ENCODE results near the gene FETUB. TPM values are rescaled to one million over a fixed set of nuclear protein-coding genes. Genes with fewer than 3 reads are reported as not detected.
"Not testable (repeated sequence)": the region's sequence is repeated elsewhere in the genome, so short reads cannot be mapped to it uniquely, and the experiment has no call there.

The FETUB gene
- total RNA-seq, 1 donor from 2014 or later: not detected

DNA sequence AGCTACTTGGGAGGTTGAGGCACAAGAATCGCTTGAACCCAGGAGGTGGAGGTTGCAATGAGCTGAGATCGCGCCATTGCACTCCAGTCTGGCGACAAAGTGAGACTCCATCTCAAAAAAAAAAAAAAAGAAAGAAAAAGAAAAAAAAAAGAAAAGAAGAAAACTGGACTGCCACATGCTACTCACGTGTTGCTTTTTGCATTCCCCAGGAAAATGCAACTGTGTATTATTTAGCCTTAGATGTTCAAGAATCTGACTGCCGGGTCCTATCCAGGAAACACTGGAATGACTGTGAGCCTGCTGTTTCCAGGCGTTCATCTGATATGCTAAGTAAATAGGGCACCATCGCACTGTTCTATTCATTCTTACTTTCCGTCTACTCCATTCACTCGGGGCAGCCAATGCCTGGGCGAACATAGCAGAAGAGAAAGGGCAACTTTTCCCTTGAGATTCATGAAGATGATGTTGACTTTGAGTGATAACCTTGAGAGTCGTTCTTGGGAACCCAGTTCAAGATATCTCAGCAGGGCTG, 47.0 kb downstream of the FETUB start:
- Mint-ChIP-seq H3K27me3 (ENCODE audit: unreplicated experiment) (peaks cover 2% of the 10 kb centered on the region), H3K4me3 (ENCODE audit: unreplicated experiment) (no peak overlapping the region), H3K9me3 (ENCODE audit: unreplicated experiment) (peaks cover 5% of the 10 kb centered on the region), H3K4me1 (ENCODE audit: low read depth, unreplicated experiment) (no peaks in the 10 kb centered on the region), H3K36me3 (ENCODE audit: unreplicated experiment) (peaks cover 19% of the 10 kb centered on the region), H3K27ac (ENCODE audit: unreplicated experiment) (no peak overlapping the region)
- DNase-seq: no peak
- TF ChIP-seq, protein P1, sequence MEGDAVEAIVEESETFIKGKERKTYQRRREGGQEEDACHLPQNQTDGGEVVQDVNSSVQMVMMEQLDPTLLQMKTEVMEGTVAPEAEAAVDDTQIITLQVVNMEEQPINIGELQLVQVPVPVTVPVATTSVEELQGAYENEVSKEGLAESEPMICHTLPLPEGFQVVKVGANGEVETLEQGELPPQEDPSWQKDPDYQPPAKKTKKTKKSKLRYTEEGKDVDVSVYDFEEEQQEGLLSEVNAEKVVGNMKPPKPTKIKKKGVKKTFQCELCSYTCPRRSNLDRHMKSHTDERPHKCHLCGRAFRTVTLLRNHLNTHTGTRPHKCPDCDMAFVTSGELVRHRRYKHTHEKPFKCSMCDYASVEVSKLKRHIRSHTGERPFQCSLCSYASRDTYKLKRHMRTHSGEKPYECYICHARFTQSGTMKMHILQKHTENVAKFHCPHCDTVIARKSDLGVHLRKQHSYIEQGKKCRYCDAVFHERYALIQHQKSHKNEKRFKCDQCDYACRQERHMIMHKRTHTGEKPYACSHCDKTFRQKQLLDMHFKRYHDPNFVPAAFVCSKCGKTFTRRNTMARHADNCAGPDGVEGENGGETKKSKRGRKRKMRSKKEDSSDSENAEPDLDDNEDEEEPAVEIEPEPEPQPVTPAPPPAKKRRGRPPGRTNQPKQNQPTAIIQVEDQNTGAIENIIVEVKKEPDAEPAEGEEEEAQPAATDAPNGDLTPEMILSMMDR (IDR thresholded peaks at IDR 0.05; ENCODE audit: partially characterized antibody, unreplicated experiment): no peak

DNA sequence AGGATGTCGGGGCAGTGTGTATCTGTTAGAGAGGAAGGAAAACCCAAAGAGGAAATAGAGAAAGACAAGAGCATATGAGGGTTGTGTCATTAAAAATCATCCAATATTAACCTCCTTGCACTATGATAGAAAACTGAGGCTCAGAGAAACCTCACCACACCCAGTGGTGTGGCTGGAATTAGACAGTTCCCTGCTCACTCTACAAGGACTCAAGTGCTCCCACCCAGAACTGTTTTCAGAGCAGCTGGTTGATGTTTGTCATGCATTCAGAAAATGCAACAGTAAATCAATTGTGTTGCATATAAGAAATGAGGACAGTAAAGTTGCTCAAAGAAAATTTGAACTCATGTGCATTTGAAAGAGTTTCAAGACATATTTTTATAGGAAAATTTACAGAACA, 50.1 kb downstream of the FETUB start:
- H3K4me3 Mint-ChIP-seq (ENCODE audit: unreplicated experiment); H3K27ac Mint-ChIP-seq (ENCODE audit: unreplicated experiment); DNase-seq; H3K27me3 Mint-ChIP-seq (ENCODE audit: unreplicated experiment); H3K9me3 Mint-ChIP-seq (ENCODE audit: unreplicated experiment); H3K4me1 Mint-ChIP-seq (ENCODE audit: low read depth, unreplicated experiment); H3K36me3 Mint-ChIP-seq (ENCODE audit: unreplicated experiment): not testable (repeated sequence)

DNA sequence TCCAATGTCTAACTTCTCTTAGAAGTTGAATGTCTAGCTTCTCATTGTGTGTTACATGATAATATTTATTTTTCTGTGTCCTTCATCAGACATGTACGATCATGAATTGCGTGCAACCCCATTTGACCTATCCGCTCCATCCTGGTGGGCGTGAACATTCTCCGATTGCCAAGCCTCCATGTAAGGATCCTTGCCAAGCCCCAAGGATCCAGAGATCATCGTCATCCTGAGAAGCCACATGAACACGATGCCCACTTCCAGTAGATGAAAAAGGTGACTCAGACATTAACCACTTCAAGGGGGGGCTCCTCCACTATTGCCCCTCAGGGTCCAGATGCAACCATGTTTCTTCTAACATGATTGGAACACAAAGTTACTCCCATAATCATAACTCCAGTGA, 51.5 kb downstream of the FETUB start:
- Mint-ChIP-seq H3K27ac (ENCODE audit: unreplicated experiment) (no peak overlapping the region), H3K27me3 (ENCODE audit: unreplicated experiment) (no peaks in the 10 kb centered on the region), H3K4me3 (ENCODE audit: unreplicated experiment) (no peak overlapping the region), H3K9me3 (ENCODE audit: unreplicated experiment) (no peaks in the 10 kb centered on the region), H3K36me3 (ENCODE audit: unreplicated experiment) (no peaks in the 10 kb centered on the region), H3K4me1 (ENCODE audit: low read depth, unreplicated experiment) (no peaks in the 10 kb centered on the region)
- TF ChIP-seq, protein P1 (IDR thresholded peaks at IDR 0.05; ENCODE audit: partially characterized antibody, unreplicated experiment): no peak
- DNase-seq: no peak

DNA sequence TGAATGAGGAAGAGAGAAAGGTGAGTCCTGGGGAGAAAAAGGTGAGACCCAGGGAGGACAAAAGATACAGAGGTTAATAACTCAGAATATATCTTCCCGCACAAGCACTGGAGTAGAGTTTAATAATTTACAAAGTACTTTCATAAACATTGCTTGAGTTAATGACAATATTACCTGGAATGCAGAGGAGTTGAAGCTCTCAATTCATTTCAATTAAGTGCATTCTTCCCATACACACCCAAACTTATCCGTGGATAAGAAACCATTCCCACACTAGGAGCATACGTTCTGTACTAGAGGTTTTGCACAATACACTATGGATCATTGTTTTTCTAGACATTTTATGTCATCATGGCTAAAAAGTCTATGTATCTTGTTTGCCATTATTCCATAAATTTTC, 53.6 kb downstream of the FETUB start:
- DNase-seq: no peak
- H3K27ac Mint-ChIP-seq (ENCODE audit: unreplicated experiment): no peak overlapping the region
- no peaks in the 10 kb centered on the region for H3K4me1 Mint-ChIP-seq (ENCODE audit: low read depth, unreplicated experiment)
- no peaks in the 10 kb centered on the region for H3K9me3 Mint-ChIP-seq (ENCODE audit: unreplicated experiment)
- H3K36me3 Mint-ChIP-seq (ENCODE audit: unreplicated experiment): no peaks in the 10 kb centered on the region
- TF ChIP-seq, protein P1 (IDR thresholded peaks at IDR 0.05; ENCODE audit: partially characterized antibody, unreplicated experiment): no peak
- H3K27me3 Mint-ChIP-seq (ENCODE audit: unreplicated experiment): no peaks in the 10 kb centered on the region
- no peak overlapping the region for H3K4me3 Mint-ChIP-seq (ENCODE audit: unreplicated experiment)

DNA sequence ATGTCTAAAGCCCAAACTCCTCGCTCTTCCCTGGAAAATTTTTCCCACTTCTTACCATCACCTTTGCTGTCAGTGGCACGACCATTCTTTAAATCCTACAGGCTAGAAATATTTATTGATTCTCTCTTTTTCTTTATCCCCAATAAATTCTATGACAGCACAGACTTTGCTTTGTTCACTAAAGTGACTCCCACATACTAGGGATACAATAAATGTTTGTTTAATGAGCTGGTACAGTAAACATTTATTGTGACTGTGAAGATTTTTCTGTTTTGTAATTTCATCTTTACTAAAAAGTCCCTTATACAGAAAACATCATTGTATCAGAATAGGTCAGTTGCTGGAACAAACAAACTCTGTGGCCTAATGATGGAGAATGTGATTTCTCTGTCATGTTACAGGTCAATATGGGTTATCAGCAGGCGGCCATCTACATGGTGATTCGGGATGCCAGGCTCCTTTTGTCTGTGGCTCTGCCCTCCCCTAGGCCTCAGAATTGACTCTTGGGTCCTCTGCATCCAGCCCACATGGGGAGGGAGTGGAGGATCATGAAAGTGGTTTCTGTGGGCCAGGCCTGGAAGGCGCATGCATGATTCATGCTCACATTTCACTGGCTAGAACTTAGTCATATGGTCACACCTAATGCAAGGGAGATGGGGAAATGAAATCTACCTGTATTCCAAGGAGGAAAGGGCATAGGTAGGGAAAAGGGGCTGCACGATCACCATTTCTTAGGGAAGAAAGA, 54.3 kb downstream of the FETUB start:
- no peaks in the 10 kb centered on the region for H3K27me3 Mint-ChIP-seq (ENCODE audit: unreplicated experiment)
- no peaks in the 10 kb centered on the region for H3K36me3 Mint-ChIP-seq (ENCODE audit: unreplicated experiment)
- TF ChIP-seq, protein P1 (IDR thresholded peaks at IDR 0.05; ENCODE audit: partially characterized antibody, unreplicated experiment): no peak
- DNase-seq: no peak
- no peaks in the 10 kb centered on the region for H3K9me3 Mint-ChIP-seq (ENCODE audit: unreplicated experiment)
- no peak overlapping the region for H3K27ac Mint-ChIP-seq (ENCODE audit: unreplicated experiment)
- no peaks in the 10 kb centered on the region for H3K4me1 Mint-ChIP-seq (ENCODE audit: low read depth, unreplicated experiment)
- no peak overlapping the region for H3K4me3 Mint-ChIP-seq (ENCODE audit: unreplicated experiment)
